GM19372 (cell line): ENCODE measurements around the gene ABCC4.

Experiments
- ATAC-seq: cut with Tn5 transposase; IDR thresholded peaks from one replicate; pipeline ENCODE4 v1.9.1; 2021; ENCODE audit warnings: mild to moderate bottlenecking, low read depth, moderate library complexity; ENCODE audit not compliant: unreplicated experiment

The ABCC4 gene

GRCh38 chr13:95234242-95234641 lies 67.0 kb downstream of the ABCC4 start:
- peak; percentile 69 for ATAC-seq

GRCh38 chr13:95233026-95233635 lies 68.1 kb downstream of the ABCC4 start:
- no peak for ATAC-seq

- ATAC-seq, result no peak
Observed at GRCh38 chr13:95231393-95231792, 69.9 kb downstream of the ABCC4 start.

- ATAC-seq, result no peak
Observed at GRCh38 chr13:95229855-95230254, 71.4 kb downstream of the ABCC4 start.

GRCh38 chr13:95228130-95228529 lies 73.1 kb downstream of the ABCC4 start:
- no peak for ATAC-seq

GRCh38 chr13:95226932-95227695 lies 74.1 kb downstream of the ABCC4 start:
- peak; percentile 91 for ATAC-seq

GRCh38 chr13:95226476-95226875 lies 74.8 kb downstream of the ABCC4 start:
- ATAC-seq, result peak; percentile 24

GRCh38 chr13:95226050-95226449 lies 75.2 kb downstream of the ABCC4 start:
- no peak for ATAC-seq

- no peak for ATAC-seq
Observed at GRCh38 chr13:95224064-95224463, 77.2 kb downstream of the ABCC4 start.

- no peak for ATAC-seq
Observed at GRCh38 chr13:95222733-95223018, 78.6 kb downstream of the ABCC4 start.

GRCh38 chr13:95221971-95222732 lies 79.1 kb downstream of the ABCC4 start:
- ATAC-seq, result no peak

- no peak for ATAC-seq
Observed at GRCh38 chr13:95220611-95221010, 80.6 kb downstream of the ABCC4 start.

GRCh38 chr13:95217920-95218830 lies 83.1 kb downstream of the ABCC4 start:
- no peak for ATAC-seq

GRCh38 chr13:95216182-95216581 lies 85.1 kb downstream of the ABCC4 start:
- no peak for ATAC-seq

GRCh38 chr13:95212983-95213850 lies 88.0 kb downstream of the ABCC4 start:
- no peak for ATAC-seq

- ATAC-seq, result no peak
Observed at GRCh38 chr13:95209109-95209508, 92.1 kb downstream of the ABCC4 start.

- ATAC-seq, result peak; percentile 74
Observed at GRCh38 chr13:95207769-95208366, 93.4 kb downstream of the ABCC4 start.

- no peak for ATAC-seq
Observed at GRCh38 chr13:95206116-95206515, 95.1 kb downstream of the ABCC4 start.

- ATAC-seq, result no peak
Observed at GRCh38 chr13:95204231-95204765, 97.0 kb downstream of the ABCC4 start.
